GM12801 (cell line): ENCODE results near the gene OSBPL10.

Experiments
- CTCF ChIP-seq: IDR thresholded peaks from one replicate; pipeline ENCODE4 v1.5.1; 2011; ENCODE audit warnings: control low read depth; ENCODE audit not compliant: insufficient read length; ENCODE audit errors: extremely low read depth

Gene OSBPL10

GRCh38 chr3:31942446-31942845 is 38.6 kb downstream of the OSBPL10 start:
- TF ChIP-seq CTCF = no peak

DNA sequence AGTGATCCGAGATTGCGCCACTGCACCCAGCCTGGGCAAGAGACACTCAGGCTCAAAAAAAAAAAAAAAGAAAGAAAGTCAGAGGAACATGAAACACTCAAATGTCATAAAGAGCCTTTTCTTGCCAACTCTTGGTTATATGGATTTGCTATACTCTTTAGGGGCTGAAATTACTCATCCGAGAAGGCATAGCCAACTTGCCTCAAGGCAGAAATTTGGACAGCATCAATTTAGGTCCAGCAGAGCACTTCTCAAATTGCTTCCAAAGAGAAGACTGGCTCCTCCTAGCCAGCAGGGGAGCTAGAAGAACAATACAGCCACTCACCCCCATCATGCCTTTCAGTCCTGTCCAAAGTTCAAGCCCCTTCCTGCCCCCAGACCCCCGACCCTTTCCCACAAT is 43.8 kb downstream of the OSBPL10 start:
- TF ChIP-seq CTCF = no peak

- TF ChIP-seq CTCF = no peak
These were observed 44.5 kb downstream of the OSBPL10 start for GRCh38 chr3:31936420-31937060.

DNA sequence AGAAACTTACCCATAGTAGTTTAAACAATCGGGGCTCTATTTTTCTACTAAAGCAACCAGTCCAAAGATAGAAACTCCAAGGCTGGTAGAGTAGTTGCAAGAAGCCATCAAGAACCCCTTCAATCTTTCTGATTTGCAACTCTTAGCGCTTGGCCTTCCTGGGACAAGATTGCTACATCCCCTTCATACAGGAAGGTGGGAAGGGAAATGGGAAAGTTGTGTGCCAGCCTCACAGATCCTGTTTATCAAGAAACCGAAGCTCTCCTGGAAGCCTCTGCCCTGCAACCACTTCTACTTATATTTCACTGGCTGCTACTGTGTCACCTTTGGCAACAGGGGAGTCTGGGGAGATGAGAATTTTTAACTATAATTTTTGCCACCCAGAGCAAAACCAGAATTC is 46.2 kb downstream of the OSBPL10 start:
- TF ChIP-seq CTCF = no peak

- TF ChIP-seq CTCF = no peak
These were observed 47.0 kb downstream of the OSBPL10 start for GRCh38 chr3:31934018-31934417.

DNA sequence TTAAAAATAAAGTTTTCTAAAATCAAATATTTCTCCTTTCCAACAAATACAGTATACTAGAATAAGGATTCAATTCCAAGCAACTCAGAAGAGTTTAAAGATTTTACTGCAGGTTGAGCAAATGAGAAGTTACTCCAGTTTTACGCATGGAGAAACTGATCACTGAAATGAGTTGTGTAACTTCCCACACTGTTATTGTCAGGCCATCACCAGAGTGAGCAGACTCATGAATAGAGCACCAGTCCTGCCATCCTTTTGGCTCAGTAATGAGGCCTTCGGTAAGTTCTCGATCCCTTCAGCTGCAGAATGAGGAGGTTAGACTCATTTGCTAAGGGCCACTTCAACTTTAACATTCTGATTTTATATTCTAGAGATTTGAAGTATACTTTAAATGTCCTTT is 48.1 kb downstream of the OSBPL10 start:
- TF ChIP-seq CTCF = no peak

- TF ChIP-seq CTCF = no peak
These were observed 51.1 kb downstream of the OSBPL10 start for GRCh38 chr3:31929826-31930502.
